Stomach (tissue), 4 donors: ENCODE measurements around the gene ACTA1.

Experiments
- CTCF ChIP-seq, 7 experiments: fragments of 450-650 bp in 4 of 7; fragments of 200-600 bp in 3 of 7; sonication (generic) in 3 of 7; IDR thresholded peaks; one replicate each; pipeline ENCODE4 v1.5.1; 2016 to 2019; ENCODE audit warnings: antibody characterized with exemption in 7 of 7, control low read depth in 2 of 7, mild to moderate bottlenecking in 1 of 7
- EP300 ChIP-seq: sonication (generic); formaldehyde crosslinking; IDR thresholded peaks from one replicate; pipeline ENCODE4 v1.6.1; 2017; ENCODE audit warnings: antibody characterized with exemption
- POLR2A ChIP-seq, 4 donors: fragments of 450-650 bp; IDR thresholded peaks; one replicate each; pipeline ENCODE4 v1.6.1; 2016; ENCODE audit warnings: antibody characterized with exemption in 4 of 4, control low read depth in 2 of 4, mild to moderate bottlenecking in 1 of 4, moderate library complexity in 1 of 4

GRCh38 chr1:229410692-229411433 lies 23.0 kb downstream of the ACTA1 start:
- TF ChIP-seq CTCF (IDR thresholded peaks at IDR 0.05) (peak in 1 of 7 experiments; percentile 14), EP300 (no peak), POLR2A (IDR thresholded peaks at IDR 0.05) (no peak)
